ENCODE data around the gene ASIC3. TPM values are rescaled to one million over a fixed set of nuclear protein-coding genes. Genes with fewer than 3 reads are reported as not detected.

Gene ASIC3
- total and polyA plus RNA-seq, 9 donors = 1.0 to 9.4 (median 3.8) TPM

- H3K4me3 ChIP-seq = no peak overlapping the region
- H3K27me3 ChIP-seq = no peaks in the 10 kb centered on the region
- no peaks in the 10 kb centered on the region for H3K9me3 ChIP-seq
- H3K4me1 ChIP-seq (ENCODE audit: insufficient read depth) = no peaks in the 10 kb centered on the region
- no peak overlapping the region for H3K27ac ChIP-seq
- TF ChIP-seq CTCF (IDR thresholded peaks at IDR 0.05) (no peak), EP300 (IDR thresholded peaks at IDR 0.05) (no peak), POLR2A (IDR thresholded peaks at IDR 0.05) (no peak)
- 78 to 81% (median 80%) methylated on average over 15 to 17 of the region's 17 CpGs for WGBS, 3 donors
- H3K36me3 ChIP-seq = no peaks in the 10 kb centered on the region
- intact Hi-C loops (cut with DNase I) = no loop called here
- no peak for DNase-seq
These were observed 21.7 kb downstream of the ASIC3 start for GRCh38 chr7:151069841-151070573.

- TF ChIP-seq EP300 (IDR thresholded peaks at IDR 0.05) (no peak), POLR2A (IDR thresholded peaks at IDR 0.05) (no peak), CTCF (IDR thresholded peaks at IDR 0.05) (no peak)
- WGBS, 3 donors = 88 to 89% (median 88%) methylated on average over 12 to 15 of the region's 15 CpGs
- no peaks in the 10 kb centered on the region for H3K4me1 ChIP-seq (ENCODE audit: insufficient read depth)
These were observed 22.2 kb downstream of the ASIC3 start for GRCh38 chr7:151070574-151070960.

GRCh38 chr7:151071032-151071866 is 22.9 kb downstream of the ASIC3 start:
- intact Hi-C loops (cut with DNase I) = no loop called here
- TF ChIP-seq POLR2A (IDR thresholded peaks at IDR 0.05) (no peak), CTCF (IDR thresholded peaks at IDR 0.05) (no peak), EP300 (IDR thresholded peaks at IDR 0.05) (no peak)
- H3K36me3 ChIP-seq = no peaks in the 10 kb centered on the region
- no peaks in the 10 kb centered on the region for H3K27me3 ChIP-seq
- no peaks in the 10 kb centered on the region for H3K9me3 ChIP-seq
- H3K4me1 ChIP-seq (ENCODE audit: insufficient read depth) = no peaks in the 10 kb centered on the region
- 87 to 90% (median 87%) methylated on average over 38 to 39 of the region's 39 CpGs for WGBS, 3 donors
- no peak overlapping the region for H3K27ac ChIP-seq
- no peak overlapping the region for H3K4me3 ChIP-seq
- no peak for DNase-seq

More at GRCh38 chr7:151070574-151070960, 22.2 kb downstream of the ASIC3 start:
- no peak overlapping the region for H3K4me3 ChIP-seq
- no peak overlapping the region for H3K27ac ChIP-seq
- intact Hi-C loops (cut with DNase I) = no loop called here
- no peaks in the 10 kb centered on the region for H3K27me3 ChIP-seq
- no peaks in the 10 kb centered on the region for H3K9me3 ChIP-seq
- no peak for DNase-seq
- no peaks in the 10 kb centered on the region for H3K36me3 ChIP-seq

- H3K27me3 ChIP-seq = no peaks in the 10 kb centered on the region
- 78 to 82% (median 80%) methylated on average over 17 of the region's 17 CpGs for WGBS, 3 donors
- DNase-seq = no peak
- no peaks in the 10 kb centered on the region for H3K36me3 ChIP-seq
- intact Hi-C loops (cut with DNase I) = no loop called here
- no peaks in the 10 kb centered on the region for H3K9me3 ChIP-seq
- no peak for TF ChIP-seq CTCF (IDR thresholded peaks at IDR 0.05)
- TF ChIP-seq POLR2A (IDR thresholded peaks at IDR 0.05) = no peak
- no peak for TF ChIP-seq EP300 (IDR thresholded peaks at IDR 0.05)
- H3K27ac ChIP-seq = no peak overlapping the region
- no peak overlapping the region for H3K4me3 ChIP-seq
- peaks cover 2% of the 10 kb centered on the region for H3K4me1 ChIP-seq (ENCODE audit: insufficient read depth)
These were observed 25.7 kb downstream of the ASIC3 start for GRCh38 chr7:151073990-151074389.
